SK-N-DZ (cell line): ENCODE data around the gene BAMBI.

Source experiments
- DNase-seq: peaks from one replicate; pipeline ENCODE4 v3.0.0-alpha.2; 2015; ENCODE audit warnings: low spot score

BAMBI gene

DNA sequence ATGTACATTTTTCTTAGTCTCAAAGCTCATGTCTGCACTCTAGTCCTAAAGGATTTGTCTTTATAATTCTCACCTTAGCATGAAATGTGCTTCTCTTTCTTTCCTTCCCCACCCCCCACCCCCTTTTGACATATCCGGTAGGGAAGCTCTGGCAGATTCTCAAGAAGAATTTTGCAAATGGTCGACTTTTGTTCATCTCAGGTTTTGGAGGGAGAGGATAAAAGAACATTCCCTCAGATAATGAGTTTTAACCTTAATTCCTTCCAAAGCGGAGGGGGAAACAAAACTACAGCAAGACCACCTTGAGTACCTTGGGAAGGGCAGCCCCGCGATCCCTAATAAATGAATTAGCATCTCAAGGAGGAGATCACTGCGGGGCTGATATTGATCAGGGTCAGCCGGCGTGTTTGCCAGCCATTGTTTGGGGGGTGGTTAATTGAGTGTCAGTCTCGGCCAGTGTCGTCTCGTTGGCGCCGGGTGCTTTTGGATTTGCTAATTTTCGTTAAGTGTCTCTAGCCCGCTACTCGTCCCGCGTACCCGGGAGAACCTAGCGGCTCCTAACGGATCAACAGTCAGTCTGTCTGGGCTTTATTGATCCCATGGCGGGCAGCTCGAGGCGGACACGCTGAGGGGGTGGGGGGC is 874 bp upstream of the BAMBI start:
- peak; percentile 27 for DNase-seq

GRCh38 chr10:28677888-28678686 is 766 bp downstream of the BAMBI start:
- no peak for DNase-seq

DNA sequence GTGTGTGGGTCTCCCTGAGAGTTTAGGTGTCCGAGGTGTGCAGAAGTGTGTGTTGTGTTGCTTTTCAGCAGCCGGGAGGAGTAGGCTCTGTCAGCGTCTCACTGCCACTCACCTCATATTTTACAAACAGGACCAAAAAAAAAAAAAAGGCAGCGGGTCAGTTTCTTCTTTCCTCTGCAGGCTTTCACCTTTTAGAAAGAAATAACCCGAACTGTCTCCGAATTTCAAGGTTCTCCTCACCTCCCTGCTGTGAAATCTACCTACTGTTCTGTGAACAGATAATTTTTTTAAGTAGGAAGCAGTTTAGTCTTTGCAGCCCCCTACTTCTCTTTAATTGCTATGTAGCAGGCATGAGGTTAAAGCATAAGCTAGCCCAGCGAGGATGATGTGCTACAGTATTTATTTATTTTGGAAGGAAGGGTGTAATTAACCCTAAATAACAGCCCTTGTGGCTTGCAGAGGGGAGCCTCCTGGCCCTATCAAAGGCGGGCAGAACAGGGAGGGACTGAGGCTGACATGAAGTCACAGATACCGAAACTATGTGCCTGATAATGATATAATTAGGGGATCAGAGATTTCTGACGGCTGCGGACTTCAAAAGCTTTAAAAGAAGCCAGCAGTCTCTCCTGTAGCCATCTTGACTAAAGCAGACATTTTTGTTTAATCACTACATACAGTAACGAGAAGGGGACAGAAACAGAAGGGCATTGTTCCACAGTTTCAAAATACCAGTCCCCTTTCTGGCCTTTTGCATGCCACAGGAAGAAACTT is 1.6 kb downstream of the BAMBI start:
- peak; percentile 26 for DNase-seq

- DNase-seq, result peak; percentile 52
These were observed 2.4 kb downstream of the BAMBI start for GRCh38 chr10:28679581-28680357.

- no peak for DNase-seq
These were observed 3.0 kb downstream of the BAMBI start for GRCh38 chr10:28680358-28680752.

DNA sequence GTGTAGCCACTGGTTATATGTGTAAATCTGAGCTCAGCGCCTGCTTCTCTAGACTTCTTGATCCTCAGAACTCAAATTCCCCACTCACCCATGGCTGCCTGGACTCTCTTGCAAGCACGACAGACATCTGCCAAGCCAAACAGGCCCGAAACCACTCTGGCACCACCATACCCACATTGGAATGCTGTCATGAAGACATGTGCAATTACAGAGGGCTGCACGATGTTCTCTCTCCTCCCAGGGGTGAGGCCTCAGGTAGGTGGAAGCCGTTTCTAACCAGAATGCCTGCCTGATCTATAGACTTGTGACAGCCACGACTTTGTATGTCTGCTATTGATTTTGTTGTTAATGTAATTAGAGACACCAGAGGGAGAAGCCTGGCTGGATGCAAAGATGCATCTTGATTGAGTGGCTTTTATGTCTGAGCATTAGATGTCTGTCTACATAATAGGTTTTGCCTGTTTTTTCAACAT is 4.0 kb downstream of the BAMBI start:
- DNase-seq, result peak; percentile 91

- DNase-seq, result peak; percentile 57
These were observed 4.8 kb downstream of the BAMBI start for GRCh38 chr10:28681928-28682750.

DNA sequence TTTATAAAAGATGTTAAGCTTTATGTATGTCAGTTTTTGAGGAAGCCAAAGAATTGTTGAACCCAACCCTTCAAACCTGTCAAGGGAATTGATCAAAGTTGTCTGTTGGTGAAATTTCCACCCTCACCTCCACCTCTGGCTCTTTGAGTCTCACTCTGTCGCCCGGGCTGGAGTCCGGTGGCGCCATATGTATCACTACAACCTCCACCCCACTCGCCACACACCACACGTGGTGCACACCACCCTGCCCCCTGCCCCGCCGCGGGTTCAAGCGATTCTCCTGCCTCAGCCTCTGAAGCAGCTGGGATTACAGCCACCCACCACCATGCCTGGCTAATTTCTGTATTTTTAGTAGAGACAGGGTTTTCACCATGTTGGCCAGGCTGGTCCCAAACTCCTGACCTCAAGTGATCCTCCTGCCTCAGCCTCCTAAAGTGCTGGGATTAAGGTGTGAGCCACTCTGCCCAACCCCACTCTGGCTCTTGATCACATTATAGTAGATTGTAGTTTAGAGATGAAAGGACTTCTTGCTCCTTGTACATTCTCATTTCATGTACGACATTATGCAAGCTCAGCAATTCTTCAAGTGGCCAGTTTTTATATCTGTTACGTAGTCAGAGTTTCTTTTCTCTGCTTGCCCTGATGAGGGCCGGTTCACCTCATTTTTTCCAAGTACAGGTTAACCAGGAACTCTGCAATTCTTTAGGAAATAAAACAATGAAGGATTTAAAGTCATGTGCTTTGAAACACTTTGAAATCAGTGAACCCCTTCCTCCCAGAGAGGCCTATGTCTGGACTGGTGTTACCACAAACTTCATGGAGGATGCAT is 7.0 kb downstream of the BAMBI start:
- DNase-seq, result no peak

GRCh38 chr10:28684986-28685580 is 7.8 kb downstream of the BAMBI start:
- DNase-seq, result no peak

- DNase-seq, result no peak
These were observed 8.4 kb downstream of the BAMBI start for GRCh38 chr10:28685717-28686116.

- DNase-seq, result no peak
These were observed 9.7 kb downstream of the BAMBI start for GRCh38 chr10:28686835-28687682.

- DNase-seq, result no peak
These were observed 10.3 kb downstream of the BAMBI start for GRCh38 chr10:28687683-28688001.

GRCh38 chr10:28690545-28690944 is 13.2 kb downstream of the BAMBI start:
- DNase-seq, result no peak

- no peak for DNase-seq
These were observed 13.9 kb downstream of the BAMBI start for GRCh38 chr10:28691187-28691694.

DNA sequence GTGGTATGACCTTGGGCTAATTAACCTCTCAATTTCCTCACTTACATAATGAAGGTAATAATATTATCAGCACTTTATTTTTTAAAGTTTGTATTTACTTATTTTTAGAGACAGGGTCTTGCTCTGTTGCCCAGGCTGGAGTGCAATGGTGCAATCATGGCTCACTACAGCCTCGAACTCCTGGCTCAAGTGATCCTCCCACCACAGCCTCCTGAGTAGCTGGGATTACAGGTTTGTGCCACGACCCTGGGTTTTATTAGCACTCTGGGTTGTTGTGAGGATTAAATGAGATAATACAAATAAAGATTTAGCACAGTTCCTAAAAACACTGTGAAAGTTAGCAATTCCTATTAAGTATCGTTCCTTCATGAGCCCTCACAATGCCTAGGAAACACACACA is 14.7 kb downstream of the BAMBI start:
- no peak for DNase-seq

- no peak for DNase-seq
These were observed 17.2 kb downstream of the BAMBI start for GRCh38 chr10:28694530-28694929.

- no peak for DNase-seq
These were observed 20.8 kb downstream of the BAMBI start for GRCh38 chr10:28698075-28698474.

GRCh38 chr10:28704464-28705161 is 27.3 kb downstream of the BAMBI start:
- no peak for DNase-seq
